Lower lobe of right lung (tissue), 2 donors: ENCODE results near the gene MAPT. TPM values are rescaled to one million over a fixed set of nuclear protein-coding genes. Genes with fewer than 3 reads are reported as not detected.

Experiments used
- ATAC-seq, 2 donors: fragments of 200-7000 bp; cut with Tn5 transposase; one replicate each; pipeline ENCODE4 v1.9.1; 2020 to 2022; ENCODE audit warnings: mild to moderate bottlenecking in 2 of 2, moderate library complexity in 2 of 2
- DNase-seq: peaks from one replicate; pipeline ENCODE4 v3.0.0-alpha.2; 2020
- H3K27ac ChIP-seq: fragments of 200-600 bp; one replicate; pipeline ENCODE4 v1.8.0; 2022
- H3K27me3 ChIP-seq: fragments of 200-600 bp; one replicate; pipeline ENCODE4 v1.8.0; 2022; ENCODE audit warnings: low read depth
- H3K36me3 ChIP-seq: fragments of 200-600 bp; one replicate; pipeline ENCODE4 v1.8.0; 2022; ENCODE audit warnings: mild to moderate bottlenecking
- H3K4me1 ChIP-seq: fragments of 200-600 bp; one replicate; pipeline ENCODE4 v1.8.0; 2022
- H3K4me3 ChIP-seq: fragments of 200-600 bp; one replicate; pipeline ENCODE4 v1.8.0; 2022; ENCODE audit warnings: mild to moderate bottlenecking
- H3K9me3 ChIP-seq: fragments of 200-600 bp; one replicate; pipeline ENCODE4 v1.8.0; 2022
- intact Hi-C: fragments of 100-400 bp; cut with DNase I; formaldehyde crosslinking; loops from one replicate; pipeline ENCODE4 v1.11.0; 2022
- total RNA-seq: library from RNA; stranded (reverse); fragmentation: NEBNext Ultra II Directional; extraction: Animal tissue kit (Norgen Biotek cat#: 25700); gene quantifications from one replicate; pipeline ENCODE4 v1.2.1, GENCODE V29; 2021
- TF ChIP-seq, protein P1 (sequence below): fragments of 200-600 bp; IDR thresholded peaks from one replicate; pipeline ENCODE4 v1.8.0; 2022; ENCODE audit warnings: antibody characterized with exemption, mild to moderate bottlenecking
- donor health status: DM: no; HTN: yes; CAD: no; lungs with severe emphysema.

MAPT gene
- total RNA-seq, 1 donor from 2014 or later, result 5.5 TPM

DNA sequence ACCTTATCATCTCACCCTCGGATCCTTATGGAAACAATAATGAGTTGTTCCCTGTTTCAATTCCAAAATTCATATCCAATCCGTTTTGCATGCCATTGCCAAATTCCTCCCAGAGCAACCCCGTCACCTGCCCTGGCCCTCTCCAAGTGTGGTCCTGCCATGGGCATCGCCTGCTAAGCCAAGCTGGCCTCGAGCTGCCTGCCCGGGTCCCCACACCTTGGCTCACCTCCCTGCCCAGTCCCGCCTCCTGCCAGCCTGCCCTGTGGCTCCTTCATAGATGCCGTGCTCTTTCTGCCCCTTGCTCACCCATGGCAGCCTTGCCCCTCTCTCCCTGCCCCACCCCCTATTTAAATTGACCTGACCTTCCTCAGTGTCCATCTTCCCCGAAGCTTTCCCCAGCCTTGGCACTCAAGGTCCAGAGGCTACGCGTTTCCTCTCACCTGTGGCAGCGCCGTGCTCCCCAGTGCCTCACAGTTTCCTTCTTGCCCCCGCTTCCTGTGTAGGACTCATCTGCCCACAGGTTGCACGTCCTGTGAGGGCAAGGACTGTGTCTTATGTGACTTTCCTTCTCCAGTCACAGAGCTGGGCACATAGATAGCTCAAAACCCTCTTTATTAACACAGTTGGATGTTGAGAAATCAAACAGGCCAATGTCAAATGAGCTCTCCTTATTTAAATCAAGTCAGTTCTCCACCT lies 12.7 kb downstream of the MAPT start:
- intact Hi-C loops, result no loop called here
- DNase-seq (no peak), ATAC-seq (no peak)

DNA sequence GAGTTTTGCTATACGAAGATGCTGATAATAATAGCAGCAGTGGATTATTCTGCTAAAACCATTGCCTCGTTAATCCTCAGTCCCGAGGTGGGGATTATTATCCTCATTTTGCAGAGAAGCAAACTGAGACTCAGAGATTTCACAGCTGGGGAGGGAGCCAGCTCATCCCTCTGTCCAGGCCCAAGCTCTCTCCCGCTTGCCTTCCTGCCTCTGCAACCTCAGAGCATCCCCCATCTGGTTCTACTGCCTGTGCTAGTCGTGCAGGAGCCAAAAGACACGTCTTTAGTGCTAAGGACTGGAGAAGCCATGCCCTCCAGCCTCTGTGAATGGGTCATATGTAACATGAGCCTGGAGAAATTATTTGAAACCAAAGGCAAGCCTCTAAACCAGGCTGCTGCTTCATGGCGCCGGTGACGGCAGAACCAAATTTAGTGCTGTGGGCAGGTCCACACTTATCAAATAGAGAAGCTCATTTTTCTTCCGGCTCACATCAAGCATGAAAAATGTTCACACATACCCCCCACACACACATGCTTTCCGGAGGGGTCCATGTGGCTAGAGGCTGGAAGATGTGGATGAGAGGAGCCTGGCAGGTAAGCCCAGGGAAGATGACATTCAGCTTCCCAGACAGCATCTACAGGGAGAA lies 13.5 kb downstream of the MAPT start:
- no peak overlapping the region for H3K4me3 ChIP-seq
- H3K4me1 ChIP-seq, result no peaks in the 10 kb centered on the region
- intact Hi-C loops, result no loop called here
- DNase-seq (no peak), ATAC-seq (no peak)
- TF ChIP-seq, protein P1, sequence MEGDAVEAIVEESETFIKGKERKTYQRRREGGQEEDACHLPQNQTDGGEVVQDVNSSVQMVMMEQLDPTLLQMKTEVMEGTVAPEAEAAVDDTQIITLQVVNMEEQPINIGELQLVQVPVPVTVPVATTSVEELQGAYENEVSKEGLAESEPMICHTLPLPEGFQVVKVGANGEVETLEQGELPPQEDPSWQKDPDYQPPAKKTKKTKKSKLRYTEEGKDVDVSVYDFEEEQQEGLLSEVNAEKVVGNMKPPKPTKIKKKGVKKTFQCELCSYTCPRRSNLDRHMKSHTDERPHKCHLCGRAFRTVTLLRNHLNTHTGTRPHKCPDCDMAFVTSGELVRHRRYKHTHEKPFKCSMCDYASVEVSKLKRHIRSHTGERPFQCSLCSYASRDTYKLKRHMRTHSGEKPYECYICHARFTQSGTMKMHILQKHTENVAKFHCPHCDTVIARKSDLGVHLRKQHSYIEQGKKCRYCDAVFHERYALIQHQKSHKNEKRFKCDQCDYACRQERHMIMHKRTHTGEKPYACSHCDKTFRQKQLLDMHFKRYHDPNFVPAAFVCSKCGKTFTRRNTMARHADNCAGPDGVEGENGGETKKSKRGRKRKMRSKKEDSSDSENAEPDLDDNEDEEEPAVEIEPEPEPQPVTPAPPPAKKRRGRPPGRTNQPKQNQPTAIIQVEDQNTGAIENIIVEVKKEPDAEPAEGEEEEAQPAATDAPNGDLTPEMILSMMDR, result no peak
- no peaks in the 10 kb centered on the region for H3K36me3 ChIP-seq
- H3K27ac ChIP-seq, result no peak overlapping the region
- H3K27me3 ChIP-seq, result peaks cover 22% of the 10 kb centered on the region
- peaks cover 9% of the 10 kb centered on the region for H3K9me3 ChIP-seq

More for the DNA sequence above, 12.7 kb downstream of the MAPT start:
- Histone ChIP-seq H3K27ac (no peak overlapping the region), H3K9me3 (peaks cover under 1% of the 10 kb centered on the region), H3K4me3 (no peak overlapping the region), H3K36me3 (no peaks in the 10 kb centered on the region), H3K4me1 (no peaks in the 10 kb centered on the region), H3K27me3 (peaks cover 22% of the 10 kb centered on the region)
- TF ChIP-seq, protein P1, result no peak

GRCh38 chr17:45908460-45908859 lies 14.1 kb downstream of the MAPT start:
- H3K27me3 ChIP-seq, result peaks cover 22% of the 10 kb centered on the region
- DNase-seq (no peak), ATAC-seq (no peak)

DNA sequence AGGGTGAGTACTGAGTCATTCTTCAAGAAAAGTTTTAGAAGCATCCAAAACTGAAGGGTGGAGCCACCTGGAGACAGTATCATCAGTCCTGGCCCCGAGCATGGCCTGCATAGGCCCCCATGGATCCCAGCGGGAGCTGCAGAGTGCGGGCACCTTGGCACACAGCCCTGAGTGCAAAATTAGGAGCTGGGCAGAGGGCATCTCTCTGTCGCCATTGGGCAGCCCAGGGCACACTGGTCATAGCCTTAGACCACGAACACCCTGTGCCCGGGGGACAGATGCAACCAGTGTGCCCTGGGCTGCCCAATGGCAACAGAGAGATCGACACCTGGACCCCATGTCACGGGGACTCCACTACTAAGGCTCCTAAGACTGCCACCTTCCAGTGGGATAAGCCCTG lies 14.6 kb downstream of the MAPT start:
- intact Hi-C loops, result no loop called here
- Histone ChIP-seq H3K36me3 (no peaks in the 10 kb centered on the region), H3K27ac (no peak overlapping the region), H3K9me3 (peaks cover 9% of the 10 kb centered on the region), H3K4me3 (no peak overlapping the region), H3K4me1 (no peaks in the 10 kb centered on the region), H3K27me3 (peaks cover 22% of the 10 kb centered on the region)
- DNase-seq (no peak), ATAC-seq (no peak)
- TF ChIP-seq, protein P1, result no peak

More at GRCh38 chr17:45908460-45908859, 14.1 kb downstream of the MAPT start:
- H3K27ac ChIP-seq, result no peak overlapping the region
- peaks cover 9% of the 10 kb centered on the region for H3K9me3 ChIP-seq
- TF ChIP-seq, protein P1, result no peak
- H3K4me1 ChIP-seq, result no peaks in the 10 kb centered on the region
- H3K4me3 ChIP-seq, result no peak overlapping the region
- no peaks in the 10 kb centered on the region for H3K36me3 ChIP-seq
- intact Hi-C loops, result no loop called here

DNA sequence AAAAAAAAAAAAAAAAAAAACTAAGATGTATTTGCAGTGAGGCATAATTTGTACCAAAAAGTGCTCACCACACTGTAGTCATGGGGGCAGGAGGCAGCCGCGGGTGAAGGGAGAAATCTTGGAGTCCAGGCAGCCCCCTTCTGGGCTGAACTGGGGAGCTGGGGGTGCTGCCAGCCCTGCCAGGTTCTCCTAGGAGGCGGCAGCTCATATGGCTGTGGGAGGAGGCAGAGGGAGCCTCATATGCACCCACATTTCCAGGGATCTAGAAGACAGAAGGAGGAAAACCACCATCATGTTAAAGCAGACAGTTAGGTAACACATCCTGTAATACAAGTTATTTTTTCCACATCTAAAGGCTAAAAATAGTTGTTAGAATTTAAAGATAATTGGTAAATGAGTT lies 16.3 kb downstream of the MAPT start:
- DNase-seq (no peak), ATAC-seq (no peak)
- TF ChIP-seq, protein P1, result no peak
- Histone ChIP-seq H3K27me3 (peaks cover 17% of the 10 kb centered on the region), H3K9me3 (peaks cover 9% of the 10 kb centered on the region), H3K4me1 (no peaks in the 10 kb centered on the region), H3K4me3 (no peak overlapping the region), H3K36me3 (no peaks in the 10 kb centered on the region), H3K27ac (no peak overlapping the region)
- intact Hi-C loops, result no loop called here
